ENCODE results near the gene CLSTN3. TPM values are rescaled to one million over a fixed set of nuclear protein-coding genes. Genes with fewer than 3 reads are reported as not detected.

CLSTN3 gene
- polyA plus RNA-seq, 2 of the 4 experiments (the other 2 are of a cell fraction) = 17.4 to 24.9 TPM

DNA sequence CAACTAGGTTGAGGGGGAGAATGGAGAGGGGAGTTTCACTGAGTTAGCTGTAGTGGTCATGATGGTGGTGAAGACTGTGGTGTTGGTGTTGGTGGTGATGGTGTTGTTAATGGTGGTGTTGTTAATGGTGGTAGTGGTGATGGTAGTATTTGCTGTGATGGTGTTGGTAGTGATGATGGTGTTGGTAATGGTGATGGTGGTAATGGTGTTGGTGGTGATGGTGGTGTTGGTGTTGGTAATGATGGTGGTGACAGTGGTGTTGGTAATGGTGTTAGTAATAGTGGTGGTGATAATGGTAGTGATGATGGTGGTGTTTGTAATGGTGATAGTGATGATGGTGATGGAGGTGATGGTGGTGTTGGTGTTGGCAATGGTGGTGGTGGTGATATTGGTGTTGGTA lies 47.0 kb upstream of the CLSTN3 start:
- FAIRE-seq (no peak), ATAC-seq (no peak), DNase-seq (ENCODE audit: low read depth in 1 of 2, low spot score in 1 of 2) (no peak)
- H3K9me3 ChIP-seq = no peaks in the 10 kb centered on the region
- H3K27ac ChIP-seq = no peak overlapping the region
- H3K4me2 ChIP-seq = no peak overlapping the region
- TF ChIP-seq ELK1 (IDR thresholded peaks at IDR 0.05; ENCODE audit: low read depth, low read length) (no peak), JUNB (IDR thresholded peaks at IDR 0.05) (no peak), ESRRA (IDR thresholded peaks at IDR 0.05; ENCODE audit: borderline replicate concordance, low read length) (no peak), MAZ (IDR thresholded peaks at IDR 0.05; ENCODE audit: borderline replicate concordance, low read depth, low read length) (no peak), TP53 (CRISPR knock-in tag; IDR thresholded peaks at IDR 0.05) (no peak), RFX5 (IDR thresholded peaks at IDR 0.05) (no peak), CHD2 (IDR thresholded peaks at IDR 0.05; ENCODE audit: low read length, partially characterized antibody) (no peak)
- TF ChIP-seq, protein P1, sequence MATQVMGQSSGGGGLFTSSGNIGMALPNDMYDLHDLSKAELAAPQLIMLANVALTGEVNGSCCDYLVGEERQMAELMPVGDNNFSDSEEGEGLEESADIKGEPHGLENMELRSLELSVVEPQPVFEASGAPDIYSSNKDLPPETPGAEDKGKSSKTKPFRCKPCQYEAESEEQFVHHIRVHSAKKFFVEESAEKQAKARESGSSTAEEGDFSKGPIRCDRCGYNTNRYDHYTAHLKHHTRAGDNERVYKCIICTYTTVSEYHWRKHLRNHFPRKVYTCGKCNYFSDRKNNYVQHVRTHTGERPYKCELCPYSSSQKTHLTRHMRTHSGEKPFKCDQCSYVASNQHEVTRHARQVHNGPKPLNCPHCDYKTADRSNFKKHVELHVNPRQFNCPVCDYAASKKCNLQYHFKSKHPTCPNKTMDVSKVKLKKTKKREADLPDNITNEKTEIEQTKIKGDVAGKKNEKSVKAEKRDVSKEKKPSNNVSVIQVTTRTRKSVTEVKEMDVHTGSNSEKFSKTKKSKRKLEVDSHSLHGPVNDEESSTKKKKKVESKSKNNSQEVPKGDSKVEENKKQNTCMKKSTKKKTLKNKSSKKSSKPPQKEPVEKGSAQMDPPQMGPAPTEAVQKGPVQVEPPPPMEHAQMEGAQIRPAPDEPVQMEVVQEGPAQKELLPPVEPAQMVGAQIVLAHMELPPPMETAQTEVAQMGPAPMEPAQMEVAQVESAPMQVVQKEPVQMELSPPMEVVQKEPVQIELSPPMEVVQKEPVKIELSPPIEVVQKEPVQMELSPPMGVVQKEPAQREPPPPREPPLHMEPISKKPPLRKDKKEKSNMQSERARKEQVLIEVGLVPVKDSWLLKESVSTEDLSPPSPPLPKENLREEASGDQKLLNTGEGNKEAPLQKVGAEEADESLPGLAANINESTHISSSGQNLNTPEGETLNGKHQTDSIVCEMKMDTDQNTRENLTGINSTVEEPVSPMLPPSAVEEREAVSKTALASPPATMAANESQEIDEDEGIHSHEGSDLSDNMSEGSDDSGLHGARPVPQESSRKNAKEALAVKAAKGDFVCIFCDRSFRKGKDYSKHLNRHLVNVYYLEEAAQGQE (IDR thresholded peaks at IDR 0.05) = no peak
- no peak overlapping the region for H3K4me3 ChIP-seq
- H3K4me1 ChIP-seq = peaks cover 23% of the 10 kb centered on the region
- CTCF ChIA-PET = interaction anchor here (0.6 to 1.4 kb wide), 4 partner anchors 10 to 25 kb away, joined by 3 to 6 read pairs (median 6); partner anchors contain the start of genes C1R and C1S
- POLR2A ChIA-PET = no interaction called here

DNA sequence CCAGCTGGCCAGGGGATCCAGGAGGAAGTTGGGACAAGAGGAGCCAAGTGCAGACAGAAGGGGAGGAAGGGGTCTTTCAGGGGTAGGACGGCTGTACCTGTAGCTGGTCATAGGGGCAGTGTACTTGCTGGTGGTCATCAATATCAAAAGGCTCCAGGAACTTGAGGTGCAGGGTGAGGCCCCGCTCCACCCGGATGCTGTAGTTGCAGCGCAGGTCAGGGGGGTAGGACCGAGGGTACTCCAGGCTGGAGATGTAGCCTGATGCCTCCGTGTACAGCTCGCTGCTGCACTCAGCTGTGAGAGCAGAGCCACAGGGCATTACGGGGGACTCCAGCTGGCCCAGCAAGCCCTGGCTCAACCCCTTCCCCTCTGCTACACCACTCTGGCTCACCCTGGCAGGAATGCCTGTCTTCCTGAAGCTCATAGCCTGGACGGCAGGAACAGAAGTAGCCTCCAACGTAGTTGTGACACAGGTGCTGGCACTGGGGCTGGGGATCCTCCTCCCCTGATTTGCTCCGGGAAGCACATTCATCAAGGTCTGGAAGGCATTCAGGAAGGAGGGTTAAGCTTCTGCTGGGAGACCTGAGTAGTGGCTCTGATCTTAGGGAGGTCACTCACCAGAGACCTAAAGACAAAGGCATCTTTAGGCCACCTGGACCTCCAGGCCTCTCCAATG lies 40.8 kb upstream of the CLSTN3 start:
- whole genome bisulfite sequencing (ENCODE audit: missing lambda C conversion rate) = 84% methylated on average over 10 of the region's 11 CpGs
- DNase-seq (ENCODE audit: low read depth in 1 of 2, low spot score in 1 of 2) = no peak
- Histone ChIP-seq H3K9me3 (no peaks in the 10 kb centered on the region), H3K4me1 (peaks cover 15% of the 10 kb centered on the region; the same call in 2 of the 3 replicates), H3K4me3 (no peak overlapping the region), H3K27ac (0 out of 6 replicates have a peak overlapping the region, but pooled peaks of 1 of the 2 experiments have one; percentile 21), H3K4me2 (no peak overlapping the region)
- no peak for ATAC-seq
- no peak for FAIRE-seq
- ChIA-PET CTCF (interaction anchor here (0.8 to 13.4 kb wide), 8 partner anchors 10 to 217 kb away, joined by 3 to 197 read pairs (median 8); partner anchors contain the start of genes C1RL and C1S), POLR2A (interaction anchor here (1.7 kb wide), 1 partner anchor 10 kb away, joined by 9 read pairs; no protein-coding TSS in a partner anchor)
- no peak for TF ChIP-seq RAD21 (conservative IDR thresholded peaks at IDR 0.05 in 1 of 2, IDR thresholded peaks at IDR 0.05 in 1 of 2)
- no peak for TF ChIP-seq FOSL2 (IDR thresholded peaks at IDR 0.05)
- TF ChIP-seq FOSL2 (CRISPR knock-in tag; IDR thresholded peaks at IDR 0.05) = no peak
- no peak for TF ChIP-seq SREBF2 (IDR thresholded peaks at IDR 0.05)
- TF ChIP-seq POLR2A (IDR thresholded peaks at IDR 0.05; ENCODE audit: low read length) = no peak
- TF ChIP-seq KDM1A (IDR thresholded peaks at IDR 0.05; ENCODE audit: low read depth) = no peak
- TF ChIP-seq NPAS2 (CRISPR knock-in tag; IDR thresholded peaks at IDR 0.05; ENCODE audit: borderline replicate concordance) = no peak
- TF ChIP-seq HOXB5 (CRISPR knock-in tag; IDR thresholded peaks at IDR 0.05) = no peak
- no peak for TF ChIP-seq HES2 (IDR thresholded peaks at IDR 0.05)
